Measurements from ENCODE around the gene FXYD6.
A peak's percentile ranks its signal among the peaks of the same experiment; 100 is the strongest.

Gene FXYD6

DNA sequence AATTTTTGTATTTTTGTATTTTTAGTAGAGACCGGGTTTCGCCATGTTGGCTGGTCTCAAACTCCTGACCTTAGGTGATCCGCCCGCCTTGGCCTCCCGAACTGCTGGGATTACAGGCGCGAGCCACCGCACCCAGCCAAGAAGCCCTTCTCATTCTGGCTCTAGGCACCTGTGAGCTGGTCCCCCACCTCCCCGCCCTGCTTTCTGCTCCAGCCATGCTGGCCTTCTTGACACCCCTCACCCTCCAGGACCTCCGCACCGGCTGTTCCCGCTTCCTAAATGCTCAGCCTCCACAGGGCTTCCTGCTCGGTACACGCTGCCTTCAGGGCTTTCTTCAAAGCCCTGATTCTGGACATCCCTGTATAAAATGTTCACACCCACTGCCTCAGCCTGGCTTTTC lies 46.4 kb downstream of the FXYD6 start:
- no peak for DNase-seq (ENCODE audit: low spot score)

DNA sequence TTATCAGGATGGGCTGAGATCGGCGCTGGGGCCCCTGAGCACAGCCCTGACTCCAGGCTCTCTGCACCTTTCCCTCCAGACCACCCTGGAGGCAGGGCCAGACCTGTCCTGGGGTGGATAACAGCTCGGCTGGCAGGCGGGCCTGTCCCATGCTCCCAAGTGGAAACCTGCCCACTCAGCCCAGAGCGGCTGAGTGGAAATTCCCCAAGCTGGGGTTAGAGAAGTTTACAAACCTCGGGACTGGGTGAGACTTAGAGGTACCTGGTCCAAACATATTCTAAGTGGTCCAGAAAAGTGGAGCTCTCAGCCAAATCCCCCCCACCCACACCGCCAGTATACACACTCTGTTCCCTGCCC lies 47.1 kb downstream of the FXYD6 start:
- DNase-seq (ENCODE audit: low spot score): no peak

DNA sequence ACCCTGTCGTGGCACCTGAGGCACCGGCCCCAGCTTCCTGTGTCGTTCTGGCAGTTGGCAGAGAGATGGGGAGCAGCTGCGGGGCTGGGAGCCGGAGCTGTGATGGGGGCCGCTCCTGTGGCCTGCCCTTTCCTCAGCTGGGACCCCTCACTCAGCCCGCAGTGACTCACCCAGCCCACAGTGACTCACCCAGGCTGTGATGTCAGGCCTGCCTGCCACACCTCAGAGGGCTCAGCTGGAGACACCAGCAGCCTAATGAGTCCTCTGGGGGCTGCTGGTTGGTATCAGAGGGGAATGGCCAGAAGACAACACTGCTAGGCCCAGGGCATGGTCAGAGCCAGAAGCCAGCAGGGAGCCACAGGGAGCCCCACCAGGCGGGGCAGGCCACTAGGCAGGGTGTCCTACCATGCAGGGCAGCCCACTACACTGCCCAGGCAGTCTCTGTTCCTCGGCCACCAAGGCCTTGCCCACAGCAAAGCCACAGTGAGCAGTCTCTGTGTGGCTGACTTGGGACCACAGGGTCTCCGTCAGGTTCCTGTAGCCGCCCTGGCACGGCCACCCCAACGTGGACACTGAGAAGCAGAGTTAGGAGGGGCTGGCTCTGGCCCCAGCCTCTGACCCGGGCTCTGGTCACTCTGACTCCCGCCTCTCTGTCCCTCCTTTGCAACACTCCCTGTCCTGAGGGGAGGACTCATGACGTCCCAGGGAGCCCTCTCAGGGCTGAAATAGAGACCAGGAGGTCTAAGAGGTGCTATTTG lies 47.7 kb downstream of the FXYD6 start:
- no peak for DNase-seq (ENCODE audit: low spot score)

DNA sequence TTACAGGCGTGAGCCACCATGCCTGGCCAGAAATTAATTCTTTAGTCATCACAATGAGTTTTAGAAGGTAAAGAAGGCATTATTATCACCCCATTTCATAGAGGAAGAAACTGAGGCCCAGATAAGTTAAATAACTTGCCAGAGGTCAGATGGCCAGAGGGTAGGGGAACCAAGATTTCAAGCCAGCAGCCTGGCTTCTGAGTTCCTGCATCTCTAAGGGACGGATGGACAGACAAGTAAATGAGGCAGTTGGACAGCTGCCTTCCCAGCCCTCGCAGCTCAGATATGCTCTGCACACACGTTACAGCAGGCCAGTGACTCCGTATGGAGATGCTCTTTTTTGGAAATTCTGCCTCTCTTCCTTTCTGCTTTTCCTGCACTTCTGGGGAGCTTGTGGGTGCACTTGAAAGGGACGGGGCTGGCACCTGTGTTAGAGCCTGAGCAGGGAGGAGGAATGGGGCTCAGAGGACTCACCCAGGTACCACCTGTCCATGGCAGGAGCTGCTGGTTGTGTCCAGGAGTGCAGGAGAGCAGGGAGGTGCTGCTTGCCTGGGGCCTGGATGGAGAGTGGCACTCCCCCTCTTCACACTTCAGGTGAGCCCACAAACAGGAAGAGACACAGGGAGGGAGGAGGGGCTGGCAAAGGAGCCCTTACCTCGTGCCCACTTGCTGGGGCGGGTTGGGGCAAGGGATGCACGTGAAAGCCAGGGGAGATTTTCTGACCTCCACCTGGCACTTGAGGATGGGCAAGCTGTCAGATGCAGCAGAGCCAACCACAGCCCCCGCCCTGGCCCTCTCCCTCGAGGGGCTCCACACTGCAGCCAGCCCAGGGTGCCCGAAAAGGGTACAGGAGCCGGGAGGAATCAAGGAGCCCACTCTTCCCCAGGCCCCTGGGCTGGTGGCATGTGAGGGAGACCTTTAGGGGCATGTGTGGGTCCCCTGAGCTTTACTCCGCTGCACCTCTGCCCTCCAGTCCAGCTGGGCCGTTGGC lies 48.6 kb downstream of the FXYD6 start:
- no peak for DNase-seq (ENCODE audit: low spot score)

DNA sequence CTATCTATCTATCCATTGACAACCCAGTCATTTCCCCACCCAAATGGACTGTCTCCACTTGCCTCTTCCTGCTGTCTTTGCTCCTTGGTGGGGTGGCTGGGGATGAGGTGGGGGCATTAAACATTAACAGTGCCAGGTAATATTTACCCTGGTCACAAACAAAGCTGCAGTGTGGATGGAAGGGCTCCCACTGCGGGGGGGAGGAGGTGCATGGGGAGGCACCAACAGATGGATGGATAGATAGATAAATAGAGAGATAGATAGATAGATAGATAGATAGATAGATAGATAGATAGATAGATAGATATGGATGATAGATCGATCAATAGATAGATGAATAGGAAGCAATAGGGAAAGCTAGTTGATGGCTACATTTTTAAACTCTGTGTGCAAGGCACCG lies 49.6 kb downstream of the FXYD6 start:
- DNase-seq (ENCODE audit: low spot score): no peak

DNA sequence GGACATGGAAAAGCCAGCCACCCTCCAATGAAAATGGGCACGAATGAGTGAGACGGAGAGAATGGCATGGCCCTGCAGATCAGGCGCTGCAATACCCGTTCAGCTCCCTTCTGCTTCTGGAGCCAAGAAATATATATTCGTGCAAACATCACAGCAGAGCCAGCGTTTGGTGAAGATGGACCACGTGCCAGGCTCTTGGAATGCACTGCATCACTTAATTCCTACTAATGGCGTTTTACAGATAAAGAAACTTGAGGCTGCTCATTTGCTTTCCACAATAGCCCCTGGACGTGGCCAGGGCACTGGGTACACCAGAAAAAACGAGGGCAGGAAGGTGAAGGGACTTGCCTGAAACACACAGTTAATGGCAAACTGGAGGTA lies 50.3 kb downstream of the FXYD6 start:
- DNase-seq (ENCODE audit: low spot score): no peak

DNA sequence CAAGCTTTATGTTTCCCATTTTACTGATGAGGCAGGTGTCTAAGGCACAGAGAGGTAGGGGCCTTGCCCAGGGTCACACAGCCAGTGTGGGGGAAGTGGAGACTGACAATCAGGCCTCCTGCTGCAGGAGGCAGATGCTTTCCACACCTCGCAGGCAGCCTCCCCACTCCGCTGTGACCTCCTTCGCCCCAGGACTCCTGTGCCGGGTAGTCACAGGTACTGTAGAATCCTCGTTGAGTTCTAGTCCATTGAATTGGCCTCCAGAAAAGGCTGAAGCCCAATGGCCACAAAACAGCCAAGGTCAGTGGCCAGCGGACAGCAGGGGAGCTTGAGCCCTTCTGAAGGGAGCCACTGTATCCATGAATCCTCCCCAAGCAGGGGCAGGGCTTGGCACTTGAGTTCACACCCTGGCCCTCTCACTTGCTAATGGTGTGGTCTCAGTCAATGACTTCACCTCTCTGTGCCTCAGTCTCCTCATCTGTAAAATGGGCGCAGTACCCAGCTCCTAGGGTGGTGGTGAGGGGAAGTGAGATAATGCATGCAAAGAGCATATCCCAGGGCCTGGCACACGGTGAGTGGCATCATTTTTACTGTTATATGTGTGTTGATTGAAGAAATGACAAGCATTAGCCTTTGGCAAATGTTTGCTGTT lies 50.8 kb downstream of the FXYD6 start:
- DNase-seq (ENCODE audit: low spot score): no peak

DNA sequence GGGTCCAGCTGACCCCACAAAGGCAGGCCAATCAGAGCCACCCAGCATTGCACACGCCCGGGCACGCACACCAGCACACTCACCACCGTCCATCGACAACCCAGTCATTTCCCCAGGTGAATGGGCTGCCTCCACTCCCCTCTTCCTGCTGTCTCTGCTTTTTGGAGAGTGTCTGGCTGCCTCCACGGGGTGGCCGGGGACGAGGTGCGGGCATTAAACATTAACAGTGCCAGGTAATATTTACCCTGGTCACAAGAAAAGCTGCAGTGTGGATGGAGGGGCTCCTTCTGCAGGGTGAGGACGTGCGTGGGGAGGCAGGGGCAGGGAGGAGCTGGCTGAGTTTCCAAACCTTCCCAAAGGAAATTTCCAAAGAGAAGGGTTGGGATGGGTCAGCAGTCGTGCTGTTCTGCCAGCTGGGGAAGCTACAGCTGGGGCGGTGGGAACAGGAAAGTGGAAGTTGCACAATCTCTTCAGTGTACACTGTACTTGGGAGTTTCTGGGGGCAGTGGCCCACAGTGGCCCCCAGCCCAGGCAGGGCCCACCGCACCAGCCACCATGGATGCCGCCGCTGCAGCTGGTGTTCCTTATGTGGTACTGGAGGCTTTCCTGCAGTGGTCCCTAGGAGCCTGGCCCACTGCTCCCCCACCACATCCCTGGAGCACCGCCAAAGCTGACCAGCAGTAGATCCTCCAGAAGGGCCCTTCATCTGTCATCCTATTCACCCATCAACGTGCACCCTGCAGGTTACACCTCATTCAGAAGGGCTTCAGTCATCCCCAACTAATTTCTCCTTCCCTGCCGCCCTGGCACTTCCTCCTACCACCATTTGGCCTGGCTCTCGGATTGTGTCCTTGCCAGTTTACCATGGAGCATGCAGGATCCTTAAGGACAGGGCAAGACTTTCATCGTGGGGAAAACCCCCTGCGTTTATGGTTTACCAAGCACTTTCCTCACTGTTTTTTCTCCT lies 51.6 kb downstream of the FXYD6 start, which contains the start of gene FXYD2:
Gene FXYD2 (minus strand): TSS at position 174 of the 967 bp plus-strand sequence. CDS start 66 bp downstream, at position 108.
- no peak for DNase-seq (ENCODE audit: low spot score)

DNA sequence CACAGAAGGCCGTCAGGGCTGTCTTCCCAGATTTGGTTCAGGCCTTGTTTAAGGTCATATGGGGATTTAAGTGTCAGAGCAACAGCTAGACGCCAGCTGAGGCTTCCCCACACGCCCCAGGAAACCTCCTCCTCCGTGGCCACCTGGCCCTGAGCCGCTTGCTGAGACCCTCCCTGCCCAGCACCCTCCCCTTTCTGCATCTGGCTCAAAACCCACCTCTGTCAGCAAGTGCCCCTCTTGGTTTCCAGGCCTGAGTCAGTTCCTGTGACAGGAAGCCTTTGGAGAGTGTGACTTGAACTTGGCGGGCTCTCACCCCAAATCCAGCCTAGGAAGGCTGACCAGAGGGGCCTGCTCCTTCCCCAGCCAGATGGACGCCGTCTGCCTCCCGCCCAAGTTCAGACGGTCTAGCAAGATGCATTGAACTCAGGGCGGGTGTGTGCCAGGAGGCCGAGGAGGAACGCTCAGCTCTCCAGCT lies 52.5 kb downstream of the FXYD6 start:
- DNase-seq (ENCODE audit: low spot score): no peak

DNA sequence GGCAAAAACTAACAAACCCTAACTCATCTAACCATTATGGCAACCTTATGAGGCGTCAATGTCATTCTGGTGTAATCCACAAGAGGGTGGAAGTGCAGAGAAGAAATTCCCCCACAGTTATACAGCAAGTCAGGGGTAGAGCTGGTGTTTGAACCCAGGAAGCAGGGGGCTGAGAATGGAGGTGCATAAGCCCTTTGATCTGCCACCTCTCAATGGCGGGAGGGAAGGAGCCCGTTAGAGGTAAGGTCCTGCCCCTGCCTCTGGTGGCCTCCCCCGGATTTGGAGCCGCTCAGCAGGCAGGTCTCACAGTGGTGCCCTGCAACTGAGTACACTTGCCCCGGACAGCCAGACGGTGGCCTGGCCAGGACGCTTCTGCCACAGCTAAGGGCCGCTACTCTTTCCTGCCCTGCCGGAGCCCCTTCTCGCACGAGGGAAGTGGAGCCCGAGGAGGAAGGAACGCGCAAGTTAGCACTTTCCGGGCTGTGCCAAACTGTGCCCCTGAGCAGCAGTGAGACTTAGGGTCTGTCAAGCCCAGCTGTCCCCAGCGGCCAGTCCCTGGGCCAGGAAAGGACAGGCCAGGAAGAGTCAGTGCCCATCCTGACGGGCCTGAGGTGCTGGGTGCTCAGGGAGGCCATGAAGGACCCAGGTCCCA lies 53.0 kb downstream of the FXYD6 start:
- DNase-seq (ENCODE audit: low spot score): no peak

DNA sequence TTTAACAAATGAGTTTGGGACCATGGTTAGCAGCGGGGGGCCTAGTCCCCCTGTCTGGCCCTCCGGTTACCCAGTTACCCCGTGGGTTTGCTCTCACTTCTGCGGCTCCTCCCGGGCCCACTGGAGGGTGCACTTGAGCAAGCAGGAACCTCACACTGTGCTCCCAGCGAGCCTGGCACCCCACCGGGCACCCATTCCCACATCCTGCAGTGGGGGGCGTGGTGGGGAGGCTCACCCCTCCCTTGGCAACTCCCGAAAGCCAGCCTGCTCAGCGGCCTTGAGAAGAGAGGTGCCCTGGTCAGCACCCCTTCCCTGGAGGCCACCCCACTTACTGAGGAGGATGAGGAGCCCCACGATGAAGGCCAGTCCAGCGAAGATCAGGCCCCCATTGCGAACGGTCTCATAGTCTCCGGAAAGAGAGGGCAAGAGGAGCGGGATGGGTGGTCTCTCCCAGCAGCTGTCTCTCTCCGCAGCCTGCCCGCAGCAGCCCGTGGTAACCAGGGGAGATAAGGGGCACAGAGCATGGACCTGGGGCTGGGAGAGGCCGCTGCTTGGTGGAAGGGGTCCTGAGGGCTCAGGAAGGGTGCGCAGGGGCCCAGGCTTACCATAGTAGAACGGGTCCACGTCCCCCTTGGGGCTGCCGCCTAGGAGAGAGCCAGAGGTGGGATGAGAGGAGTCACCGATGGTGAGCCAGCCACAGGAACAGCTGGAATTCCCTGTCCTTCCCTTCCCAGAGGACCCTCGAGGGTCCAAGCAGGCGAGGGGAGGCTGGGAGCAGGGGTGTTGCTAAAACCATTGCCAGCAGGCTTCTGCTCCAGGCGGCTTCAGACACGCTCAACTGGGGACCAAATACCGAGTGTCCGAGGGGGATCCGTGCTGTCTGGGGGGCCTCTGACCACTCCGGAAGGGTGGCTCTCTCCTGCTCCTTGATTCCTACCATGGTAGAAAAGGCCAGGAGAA lies 54.1 kb downstream of the FXYD6 start:
- no peak for DNase-seq (ENCODE audit: low spot score)

DNA sequence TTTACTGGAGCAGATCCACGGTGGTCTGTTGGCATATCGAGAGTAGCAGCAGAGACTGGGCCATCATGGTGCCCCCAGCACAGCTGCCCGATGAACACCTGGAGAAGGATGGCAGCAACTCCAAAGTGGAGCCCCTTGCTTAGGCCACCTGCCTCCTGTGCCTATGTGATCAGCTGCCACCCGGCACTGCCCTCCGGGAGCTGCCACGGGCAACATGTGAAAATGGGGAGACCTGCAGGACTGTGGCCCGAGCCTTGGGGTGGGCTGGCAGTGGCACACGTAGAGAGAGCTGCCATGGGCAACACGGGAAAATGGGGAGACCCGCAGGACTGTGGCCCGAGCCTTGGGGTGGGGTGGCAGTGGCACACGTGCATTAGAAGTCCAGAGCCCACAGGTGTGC lies 55.0 kb downstream of the FXYD6 start:
- DNase-seq (ENCODE audit: low spot score): no peak

DNA sequence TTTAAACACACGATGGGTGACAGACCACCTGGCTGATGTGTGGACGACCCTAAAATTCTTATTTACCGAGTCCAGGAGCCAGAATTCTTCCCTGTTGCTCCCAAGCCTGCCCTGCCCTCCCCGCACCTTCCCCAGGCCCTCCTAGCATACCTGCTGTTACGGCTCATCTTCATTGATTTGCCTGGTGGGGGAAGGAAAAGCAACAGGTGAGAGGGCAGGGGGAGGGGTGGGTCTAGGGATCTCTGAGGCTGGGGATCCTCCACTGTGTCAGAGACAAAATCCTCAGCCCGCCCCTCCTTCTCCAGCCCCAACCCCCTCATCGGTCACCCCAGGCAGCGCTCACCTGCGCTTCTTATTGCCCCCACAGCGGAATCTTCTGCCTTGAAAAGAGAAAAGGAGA lies 55.9 kb downstream of the FXYD6 start:
- DNase-seq (ENCODE audit: low spot score): no peak

DNA sequence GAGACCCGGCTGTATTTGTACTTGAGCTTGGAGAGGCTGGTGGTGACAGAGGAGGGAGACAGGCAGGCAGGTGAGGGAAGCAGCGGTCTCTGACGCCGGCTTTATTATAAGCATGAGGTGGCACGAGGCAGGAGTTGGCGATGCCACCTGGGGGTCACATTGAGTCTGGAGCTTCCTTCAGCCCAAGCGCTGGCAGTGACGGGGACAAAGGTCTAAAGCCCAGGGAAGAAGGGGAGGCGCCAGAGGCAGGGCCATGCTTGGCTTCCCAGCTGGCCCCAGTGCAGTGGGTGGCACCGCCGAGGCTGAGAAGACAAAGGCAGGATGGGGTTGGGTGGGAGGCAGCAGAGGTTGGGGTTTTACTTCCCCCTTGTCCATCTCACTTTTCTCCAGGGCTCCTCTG lies 56.4 kb downstream of the FXYD6 start:
- no peak for DNase-seq (ENCODE audit: low spot score)

DNA sequence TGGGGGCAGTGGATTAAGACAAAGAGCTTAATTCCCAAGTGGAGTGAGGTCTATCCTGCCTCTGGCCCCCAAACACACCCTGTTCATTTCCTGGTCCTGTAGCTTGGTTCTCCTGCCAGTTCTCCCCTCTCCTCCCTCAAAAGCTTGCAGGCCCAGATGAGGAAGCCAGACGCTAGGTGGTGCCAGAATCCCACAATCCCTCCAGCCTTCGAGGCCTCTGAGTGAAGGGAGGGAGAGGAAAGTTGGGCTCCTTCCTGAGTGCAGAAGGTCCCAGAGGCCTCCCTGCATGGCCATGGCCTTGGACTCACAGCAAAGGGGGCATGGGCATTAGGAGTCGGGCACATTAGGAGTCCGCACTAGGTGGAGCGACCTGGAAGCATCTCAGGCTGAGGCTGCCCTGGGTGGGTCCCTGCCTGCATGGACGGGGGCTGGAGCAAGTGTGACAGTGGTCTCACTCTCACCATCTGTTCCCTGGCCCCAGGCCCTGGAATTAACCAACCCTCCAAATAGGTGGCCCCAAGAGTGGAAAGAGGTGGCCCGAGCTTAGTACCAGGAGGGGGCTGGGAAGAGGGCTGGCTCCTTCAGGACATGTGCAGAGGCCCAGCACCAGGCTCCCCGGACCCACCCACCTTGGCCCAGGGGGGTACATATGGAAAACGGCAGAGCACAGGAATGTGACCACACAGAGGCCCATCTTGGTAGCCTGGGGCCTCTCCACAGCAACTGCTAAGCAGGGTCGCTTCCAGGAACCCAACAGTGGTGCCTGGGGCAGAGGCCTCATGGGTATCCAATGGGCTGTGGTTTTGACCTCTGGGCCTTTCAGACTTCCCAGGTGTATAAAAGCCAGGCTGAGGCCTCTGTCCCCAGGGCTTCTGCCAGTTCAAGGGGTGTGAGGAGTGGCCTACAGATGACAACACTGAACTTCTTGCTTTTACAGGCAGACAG lies 57.1 kb downstream of the FXYD6 start:
- no peak for DNase-seq (ENCODE audit: low spot score)

DNA sequence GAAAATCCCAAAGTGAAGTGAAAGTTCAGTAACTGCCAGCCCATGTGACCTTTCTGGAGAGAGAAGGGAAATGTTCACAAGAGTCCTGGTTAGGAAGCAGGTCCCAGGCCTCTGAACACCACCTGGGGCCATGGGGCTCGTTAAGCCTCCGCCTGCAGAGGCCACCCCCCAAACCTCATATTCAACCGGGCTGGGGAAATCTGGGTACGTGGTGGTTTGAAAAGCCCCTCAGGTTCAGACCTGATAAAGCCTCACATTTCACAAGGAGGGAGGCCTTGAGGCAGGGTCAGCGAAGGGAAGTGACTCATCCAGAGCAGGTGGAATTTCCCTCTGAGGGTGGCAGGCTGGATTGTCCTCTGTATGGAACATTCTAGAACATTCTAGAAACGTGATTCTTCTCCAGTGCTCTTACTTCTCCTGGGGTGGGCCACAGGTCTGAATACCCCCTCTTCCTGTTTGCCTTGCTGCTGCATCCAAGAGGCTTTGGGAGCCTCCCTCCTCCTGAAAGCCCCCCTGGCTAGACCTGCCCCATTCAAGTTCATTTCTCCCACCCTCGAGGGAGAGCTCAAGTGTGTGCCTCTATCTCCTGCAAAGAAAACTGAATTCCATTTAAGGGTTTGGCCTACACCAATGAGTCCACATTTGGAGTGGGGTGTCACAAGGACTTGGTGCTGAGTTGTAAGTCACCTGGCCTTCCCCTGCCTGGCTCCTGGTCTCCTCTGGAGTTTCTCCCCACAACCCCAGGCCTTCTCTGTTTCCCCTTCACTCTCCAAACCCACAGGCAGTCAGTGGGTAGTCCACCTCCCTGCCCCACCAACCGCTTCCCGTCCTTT lies 58.2 kb downstream of the FXYD6 start:
- DNase-seq (ENCODE audit: low spot score): no peak

DNA sequence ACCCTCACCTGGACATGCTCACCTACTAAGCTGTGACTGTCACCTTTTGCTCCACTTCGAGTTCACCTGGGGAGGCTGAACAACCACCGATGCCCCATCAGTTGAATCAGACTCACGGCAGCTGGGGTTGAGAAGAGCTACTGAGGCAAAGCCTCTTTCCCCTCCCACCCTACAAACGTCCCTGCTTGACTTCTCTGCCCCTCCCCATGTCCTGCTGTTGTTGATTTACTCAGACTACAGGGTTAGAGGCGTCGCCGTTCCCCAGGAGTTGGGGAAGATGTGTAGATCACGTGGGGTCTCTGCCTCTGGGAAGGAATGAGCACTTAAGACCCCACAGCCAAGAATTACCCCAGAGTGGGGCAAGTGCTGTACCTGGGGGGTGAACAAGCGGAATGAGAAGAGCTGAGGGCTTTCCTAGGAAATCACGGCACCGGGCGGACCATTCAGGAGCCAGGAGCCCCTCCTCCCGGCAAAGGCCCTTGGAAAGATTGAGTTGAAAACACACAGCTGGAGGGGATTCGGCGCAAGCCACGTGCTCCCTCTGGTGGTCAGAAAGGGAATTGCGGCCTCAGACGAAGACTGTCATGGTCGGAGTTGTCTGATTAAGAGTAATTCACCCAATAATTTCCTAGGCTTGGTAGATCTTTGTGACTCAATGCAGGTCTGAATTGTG lies 59.0 kb downstream of the FXYD6 start:
- peak; percentile 66 for DNase-seq (ENCODE audit: low spot score)

Data from hematopoietic multipotent progenitor cell treated with erythropoietin and hydrocortisone succinate and interleukin-3 and kit ligand, for 17 days (in vitro differentiated cells).